ENCODE measurements around the gene PCDHA3.
"Not testable (repeated sequence)": the region's sequence is repeated elsewhere in the genome, so short reads cannot be mapped to it uniquely, and the experiment has no call there.

The PCDHA3 gene

DNA sequence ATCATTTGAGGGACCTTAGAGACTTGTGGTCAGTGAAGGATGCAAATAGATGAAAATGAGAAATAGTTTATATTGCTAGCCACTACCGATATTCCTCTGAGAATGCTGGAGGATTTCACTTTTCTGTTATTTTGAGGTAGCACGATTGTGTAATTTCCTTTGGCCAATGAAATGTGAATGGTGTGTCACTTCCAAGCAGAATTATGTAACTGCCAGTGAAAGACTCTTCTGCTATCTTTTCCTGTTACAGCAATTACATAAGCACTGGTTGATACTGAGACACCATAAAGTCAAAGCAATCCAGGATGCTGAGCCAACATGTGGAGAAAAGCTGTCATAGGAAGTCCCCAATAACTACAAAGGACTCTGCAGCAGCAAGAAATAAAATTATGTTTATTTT is 9.8 kb upstream of the PCDHA3 start:
- Histone ChIP-seq H3K9ac (ENCODE audit: insufficient read length) (no peak overlapping the region), H3K9me3 (ENCODE audit: low read depth, low read length) (no peaks in the 10 kb centered on the region; the same call in 1 of the 2 replicates), H3K36me3 (ENCODE audit: insufficient read depth, low read length) (no peaks in the 10 kb centered on the region), H3K27ac (no peak overlapping the region), H3K4me3 (no peak overlapping the region)
- TF ChIP-seq POLR2AphosphoS5 (IDR thresholded peaks at IDR 0.05; ENCODE audit: borderline replicate concordance, low read depth, low read length) (no peak), FOXP2 (optimal IDR thresholded peaks at IDR 0.05; ENCODE audit: control extremely low read depth, extremely low read length, insufficient read depth) (no peak), EZH2 (IDR thresholded peaks at IDR 0.05) (no peak)
- no peak for DNase-seq (ENCODE audit: low read depth, low spot score)

DNA sequence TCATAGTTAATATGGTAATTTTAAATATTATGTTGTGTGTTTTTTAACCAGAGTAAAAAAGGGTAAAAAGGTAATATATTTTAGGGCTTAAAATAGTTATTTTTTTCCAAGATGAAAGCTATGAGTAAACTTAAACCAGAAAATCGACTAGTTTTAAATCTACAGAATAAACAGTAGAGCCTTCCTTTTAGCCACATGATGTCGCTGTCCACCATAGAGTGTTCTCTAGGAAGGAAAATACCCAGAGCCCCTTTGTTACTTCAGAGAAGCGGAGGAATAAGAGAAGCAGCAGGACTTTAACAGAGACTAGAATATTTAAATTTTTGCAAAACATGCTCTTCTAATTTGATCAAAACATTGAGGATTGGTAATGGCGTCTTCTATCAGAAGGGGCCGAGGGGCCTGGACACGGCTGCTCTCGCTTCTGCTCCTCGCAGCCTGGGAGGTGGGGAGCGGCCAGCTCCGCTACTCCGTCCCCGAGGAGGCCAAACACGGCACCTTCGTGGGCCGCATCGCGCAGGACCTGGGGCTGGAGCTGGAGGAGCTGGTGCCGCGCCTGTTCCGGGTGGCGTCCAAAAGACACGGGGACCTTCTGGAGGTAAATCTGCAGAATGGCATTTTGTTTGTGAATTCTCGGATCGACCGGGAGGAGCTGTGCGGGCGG is 6.1 kb upstream of the PCDHA3 start, which contains the start of gene PCDHA2:
Gene PCDHA2 (plus strand): TSS at position 258 of the 664 bp plus-strand sequence.
- no peaks in the 10 kb centered on the region; the same call in 1 of the 2 replicates for H3K9me3 ChIP-seq (ENCODE audit: low read depth, low read length)
- H3K36me3 ChIP-seq (ENCODE audit: insufficient read depth, low read length): no peaks in the 10 kb centered on the region
- H3K4me3 ChIP-seq: no peak within 1 kb of the TSS
- no peak within 1 kb of the TSS for H3K27ac ChIP-seq
- no peak within 1 kb of the TSS for H3K9ac ChIP-seq (ENCODE audit: insufficient read length)
- no peak for DNase-seq (ENCODE audit: low read depth, low spot score)
- TF ChIP-seq FOXP2 (optimal IDR thresholded peaks at IDR 0.05; ENCODE audit: control extremely low read depth, extremely low read length, insufficient read depth) (no peak), EZH2 (IDR thresholded peaks at IDR 0.05) (no peak), POLR2AphosphoS5 (IDR thresholded peaks at IDR 0.05; ENCODE audit: borderline replicate concordance, low read depth, low read length) (no peak)

DNA sequence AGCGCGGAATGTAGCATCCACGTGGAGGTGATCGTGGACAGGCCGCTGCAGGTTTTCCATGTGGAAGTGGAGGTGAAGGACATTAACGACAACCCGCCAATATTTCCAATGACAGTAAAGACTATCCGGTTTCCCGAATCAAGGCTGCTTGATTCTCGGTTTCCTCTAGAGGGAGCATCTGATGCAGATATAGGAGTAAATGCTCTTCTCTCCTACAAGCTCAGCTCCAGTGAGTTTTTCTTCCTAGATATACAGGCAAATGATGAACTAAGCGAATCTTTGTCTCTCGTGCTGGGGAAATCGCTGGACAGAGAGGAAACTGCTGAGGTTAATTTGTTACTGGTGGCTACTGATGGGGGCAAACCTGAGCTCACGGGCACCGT is 5.6 kb upstream of the PCDHA3 start:
- H3K36me3 ChIP-seq (ENCODE audit: insufficient read depth, low read length): no peaks in the 10 kb centered on the region
- no peak for DNase-seq (ENCODE audit: low read depth, low spot score)
- TF ChIP-seq FOXP2 (optimal IDR thresholded peaks at IDR 0.05; ENCODE audit: control extremely low read depth, extremely low read length, insufficient read depth) (no peak), EZH2 (IDR thresholded peaks at IDR 0.05) (no peak), POLR2AphosphoS5 (IDR thresholded peaks at IDR 0.05; ENCODE audit: borderline replicate concordance, low read depth, low read length) (no peak)
- no peak overlapping the region for H3K4me3 ChIP-seq
- H3K9ac ChIP-seq (ENCODE audit: insufficient read length): no peak overlapping the region
- H3K27ac ChIP-seq: no peak overlapping the region
- no peaks in the 10 kb centered on the region; the same call in 1 of the 2 replicates for H3K9me3 ChIP-seq (ENCODE audit: low read depth, low read length)

DNA sequence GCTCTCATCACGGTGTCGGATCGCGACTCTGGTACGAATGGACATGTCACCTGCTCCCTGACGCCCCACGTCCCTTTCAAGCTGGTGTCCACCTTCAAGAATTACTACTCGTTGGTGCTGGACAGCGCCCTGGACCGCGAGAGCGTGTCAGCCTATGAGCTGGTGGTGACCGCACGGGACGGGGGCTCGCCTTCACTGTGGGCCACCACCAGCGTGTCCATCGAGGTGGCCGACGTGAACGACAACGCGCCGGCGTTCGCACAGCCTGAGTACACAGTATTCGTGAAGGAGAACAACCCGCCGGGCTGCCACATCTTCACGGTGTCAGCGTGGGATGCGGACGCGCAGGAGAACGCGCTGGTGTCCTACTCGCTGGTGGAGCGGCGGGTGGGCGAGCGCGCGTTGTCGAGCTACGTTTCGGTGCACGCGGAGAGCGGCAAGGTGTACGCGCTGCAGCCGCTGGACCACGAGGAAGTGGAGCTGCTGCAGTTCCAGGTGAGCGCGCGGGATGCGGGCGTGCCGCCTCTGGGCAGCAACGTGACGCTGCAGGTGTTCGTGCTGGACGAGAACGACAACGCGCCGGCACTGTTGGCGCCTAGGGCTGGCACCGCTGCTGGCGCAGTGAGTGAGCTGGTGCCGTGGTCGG is 4.7 kb upstream of the PCDHA3 start:
- H3K4me3 ChIP-seq; H3K27ac ChIP-seq; H3K36me3 ChIP-seq (ENCODE audit: insufficient read depth, low read length); DNase-seq (ENCODE audit: low read depth, low spot score); H3K9me3 ChIP-seq (ENCODE audit: low read depth, low read length); H3K9ac ChIP-seq (ENCODE audit: insufficient read length): not testable (repeated sequence)

DNA sequence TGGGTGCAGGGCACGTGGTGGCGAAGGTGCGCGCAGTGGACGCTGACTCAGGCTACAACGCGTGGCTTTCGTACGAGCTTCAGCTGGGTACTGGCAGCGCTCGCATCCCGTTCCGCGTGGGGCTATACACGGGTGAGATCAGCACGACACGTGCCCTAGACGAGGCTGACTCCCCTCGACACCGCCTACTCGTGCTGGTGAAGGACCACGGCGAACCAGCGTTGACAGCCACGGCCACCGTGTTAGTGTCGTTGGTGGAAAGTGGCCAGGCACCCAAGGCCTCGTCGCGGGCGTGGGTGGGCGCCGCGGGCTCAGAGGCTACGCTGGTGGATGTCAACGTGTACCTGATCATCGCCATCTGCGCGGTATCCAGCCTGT is 4.2 kb upstream of the PCDHA3 start:
- H3K9me3 ChIP-seq (ENCODE audit: low read depth, low read length): no peaks in the 10 kb centered on the region; the same call in 1 of the 2 replicates
- TF ChIP-seq FOXP2 (optimal IDR thresholded peaks at IDR 0.05; ENCODE audit: control extremely low read depth, extremely low read length, insufficient read depth) (no peak), POLR2AphosphoS5 (IDR thresholded peaks at IDR 0.05; ENCODE audit: borderline replicate concordance, low read depth, low read length) (no peak), EZH2 (IDR thresholded peaks at IDR 0.05) (no peak)
- no peaks in the 10 kb centered on the region for H3K36me3 ChIP-seq (ENCODE audit: insufficient read depth, low read length)
- H3K4me3 ChIP-seq: no peak overlapping the region
- H3K9ac ChIP-seq (ENCODE audit: insufficient read length): no peak overlapping the region
- no peak overlapping the region for H3K27ac ChIP-seq
- DNase-seq (ENCODE audit: low read depth, low spot score): no peak

DNA sequence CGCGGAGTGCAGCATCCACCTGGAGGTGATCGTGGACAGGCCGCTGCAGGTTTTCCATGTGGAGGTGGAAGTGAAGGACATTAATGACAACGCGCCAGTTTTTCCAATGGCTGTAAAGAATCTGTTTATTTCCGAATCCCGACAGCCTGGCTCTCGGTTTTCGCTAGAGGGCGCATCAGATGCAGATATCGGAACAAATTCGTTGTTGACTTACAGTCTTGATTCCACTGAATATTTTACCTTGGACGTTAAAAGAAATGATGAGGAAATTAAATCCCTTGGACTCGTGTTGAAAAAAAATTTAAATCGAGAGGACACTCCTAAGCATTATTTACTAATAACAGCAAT is 611 bp downstream of the PCDHA3 start:
- Histone ChIP-seq H3K4me3 (no peak overlapping the region), H3K27ac (no peak overlapping the region), H3K9me3 (ENCODE audit: low read depth, low read length) (no peaks in the 10 kb centered on the region), H3K36me3 (ENCODE audit: insufficient read depth, low read length) (no peaks in the 10 kb centered on the region), H3K9ac (ENCODE audit: insufficient read length) (no peak overlapping the region)
- DNase-seq (ENCODE audit: low read depth, low spot score): no peak
- TF ChIP-seq EZH2 (IDR thresholded peaks at IDR 0.05): no peak
- TF ChIP-seq FOXP2 (optimal IDR thresholded peaks at IDR 0.05; ENCODE audit: control extremely low read depth, extremely low read length, insufficient read depth): no peak
- no peak for TF ChIP-seq POLR2AphosphoS5 (IDR thresholded peaks at IDR 0.05; ENCODE audit: borderline replicate concordance, low read depth, low read length)

DNA sequence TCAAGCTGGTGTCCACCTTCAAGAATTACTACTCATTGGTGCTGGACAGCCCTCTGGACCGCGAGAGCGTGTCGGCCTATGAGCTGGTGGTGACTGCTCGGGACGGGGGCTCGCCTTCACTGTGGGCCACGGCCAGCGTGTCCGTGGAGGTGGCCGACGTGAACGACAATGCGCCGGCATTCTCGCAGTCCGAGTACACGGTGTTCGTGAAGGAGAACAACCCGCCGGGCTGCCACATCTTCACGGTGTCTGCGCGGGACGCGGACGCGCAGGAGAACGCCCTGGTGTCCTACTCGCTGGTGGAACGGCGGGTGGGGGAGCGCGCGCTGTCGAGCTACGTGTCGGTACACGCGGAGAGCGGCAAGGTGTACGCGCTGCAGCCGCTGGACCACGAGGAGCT is 1.5 kb downstream of the PCDHA3 start:
- not testable (repeated sequence) for H3K27ac ChIP-seq; H3K36me3 ChIP-seq (ENCODE audit: insufficient read depth, low read length); H3K4me3 ChIP-seq; H3K9me3 ChIP-seq (ENCODE audit: low read depth, low read length); H3K9ac ChIP-seq (ENCODE audit: insufficient read length); DNase-seq (ENCODE audit: low read depth, low spot score)

DNA sequence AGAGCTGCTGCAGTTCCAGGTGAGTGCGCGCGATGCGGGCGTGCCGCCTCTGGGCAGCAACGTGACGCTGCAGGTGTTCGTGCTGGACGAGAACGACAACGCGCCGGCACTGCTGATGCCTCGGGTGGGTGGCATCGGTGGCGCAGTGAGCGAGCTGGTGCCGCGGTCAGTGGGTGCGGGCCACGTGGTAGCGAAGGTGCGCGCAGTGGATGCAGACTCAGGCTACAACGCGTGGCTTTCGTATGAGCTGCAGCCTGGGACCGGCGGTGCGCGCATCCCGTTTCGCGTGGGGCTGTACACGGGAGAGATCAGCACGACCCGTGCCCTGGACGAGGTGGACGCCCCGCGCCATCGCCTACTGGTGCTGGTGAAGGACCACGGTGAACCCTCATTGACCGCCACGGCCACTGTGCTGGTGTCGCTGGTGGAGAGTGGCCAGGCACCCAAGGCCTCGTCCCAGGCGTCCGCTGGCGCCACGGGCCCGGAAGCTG is 2.0 kb downstream of the PCDHA3 start:
- H3K9ac ChIP-seq (ENCODE audit: insufficient read length): no peak overlapping the region
- DNase-seq (ENCODE audit: low read depth, low spot score): no peak
- TF ChIP-seq POLR2AphosphoS5 (IDR thresholded peaks at IDR 0.05; ENCODE audit: borderline replicate concordance, low read depth, low read length): no peak
- TF ChIP-seq EZH2 (IDR thresholded peaks at IDR 0.05): no peak
- TF ChIP-seq FOXP2 (optimal IDR thresholded peaks at IDR 0.05; ENCODE audit: control extremely low read depth, extremely low read length, insufficient read depth): no peak
- no peak overlapping the region for H3K4me3 ChIP-seq
- no peak overlapping the region for H3K27ac ChIP-seq
- H3K36me3 ChIP-seq (ENCODE audit: insufficient read depth, low read length): no peaks in the 10 kb centered on the region
- no peaks in the 10 kb centered on the region for H3K9me3 ChIP-seq (ENCODE audit: low read depth, low read length)

All from SK-N-MC (cell line).